Ascending aorta (tissue), 2 donors: Measurements from ENCODE around the gene AHNAK. TPM values are rescaled to one million over a fixed set of nuclear protein-coding genes. Genes with fewer than 3 reads are reported as not detected.

Experiments
- DNase-seq, 2 donors: peaks; one replicate each; pipeline ENCODE4 v3.0.0-alpha.2; 2019; ENCODE audit warnings: low spot score in 2 of 2
- H3K27ac ChIP-seq, 2 donors: fragments of 200-600 bp; sonication (generic); one replicate each; pipeline ENCODE4 v1.5.1; 2016 to 2017; ENCODE audit warnings: mild to moderate bottlenecking in 1 of 2
- H3K27me3 ChIP-seq: fragments of 200-600 bp; sonication (generic); one replicate; pipeline ENCODE4 v1.5.1; 2017
- H3K36me3 ChIP-seq, 2 donors: fragments of 200-600 bp; sonication (generic); one replicate each; pipeline ENCODE4 v1.5.1; 2016
- H3K4me1 ChIP-seq, 2 donors: fragments of 200-600 bp; sonication (generic); one replicate each; pipeline ENCODE4 v1.5.1; 2016 to 2017; ENCODE audit warnings: mild to moderate bottlenecking in 1 of 2
- H3K4me3 ChIP-seq, 2 donors: fragments of 200-600 bp; sonication (generic); one replicate each; pipeline ENCODE4 v1.5.1; 2016 to 2017; ENCODE audit warnings: mild to moderate bottlenecking in 1 of 2
- H3K9me3 ChIP-seq, 2 donors: fragments of 200-600 bp; sonication (generic); one replicate each; pipeline ENCODE4 v1.5.1; 2016
- CTCF ChIP-seq, 3 experiments: fragments of 200-600 bp in 2 of 3; fragments of 450-650 bp in 1 of 3; sonication (generic) in 2 of 3; IDR thresholded peaks; one replicate each; pipeline ENCODE4 v1.5.1; 2016 to 2019; ENCODE audit warnings: antibody characterized with exemption in 3 of 3, mild to moderate bottlenecking in 1 of 3, moderate library complexity in 1 of 3
- intact Hi-C: fragments of 100-400 bp; cut with DNase I; formaldehyde crosslinking; loops from one replicate; pipeline ENCODE4 v1.15.1; 2023
- total RNA-seq: library from RNA; depleted of rRNA; stranded (reverse); fragments of >200 nt; gene quantifications from one replicate; pipeline ENCODE4 v1.1.0, GENCODE V29; 2016

Gene AHNAK
- total RNA-seq, 1 donor from 2014 or later = 718 TPM

GRCh38 chr11:62445314-62445740, 101.3 kb downstream of the AHNAK start:
- Histone ChIP-seq H3K4me1 (peaks cover 5 to 32% of the 10 kb centered on the region in 2 donors), H3K4me3 (peak overlapping the region in 1 of 2 donors; percentile 60), H3K27ac (peak overlapping the region; percentile 88 to 98), H3K9me3 (no peaks in the 10 kb centered on the region), H3K36me3 (no peaks in the 10 kb centered on the region), H3K27me3 (no peaks in the 10 kb centered on the region)
- intact Hi-C loops = loop anchor here (2.0 kb wide), 1 partner anchor 99 kb away; no protein-coding TSS in a partner anchor
- TF ChIP-seq CTCF (IDR thresholded peaks at IDR 0.05) = no peak
- DNase-seq = peak in 1 of 2 donors; percentile 85

DNA sequence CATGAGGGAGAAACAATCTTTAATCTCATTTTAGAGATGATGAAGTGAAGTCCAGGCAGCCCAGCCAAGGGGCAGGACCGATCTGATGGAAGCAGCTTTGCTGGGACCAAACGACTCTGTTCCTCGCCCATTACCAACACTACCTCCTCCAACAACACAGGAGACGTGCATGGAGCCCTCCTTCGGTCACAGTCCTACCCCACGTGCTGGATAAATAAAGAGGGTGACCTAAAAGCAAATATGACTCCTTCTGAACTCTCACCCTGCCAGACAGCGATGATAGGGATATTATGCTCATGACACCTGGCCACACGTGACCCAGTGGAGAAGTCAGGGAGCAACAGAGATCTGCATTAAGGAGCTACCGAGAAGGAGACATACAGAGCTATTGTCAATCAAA, 101.8 kb downstream of the AHNAK start:
- TF ChIP-seq CTCF (IDR thresholded peaks at IDR 0.05) = no peak
- H3K36me3 ChIP-seq = no peaks in the 10 kb centered on the region
- H3K27ac ChIP-seq = peak overlapping the region; percentile 88 to 98
- H3K4me3 ChIP-seq = peak overlapping the region; percentile 48 to 60
- H3K27me3 ChIP-seq = no peaks in the 10 kb centered on the region
- no peaks in the 10 kb centered on the region for H3K9me3 ChIP-seq
- H3K4me1 ChIP-seq = peaks cover 6 to 35% of the 10 kb centered on the region in 2 donors
- DNase-seq = no peak
- intact Hi-C loops = loop anchor here (2.0 to 5.0 kb wide), 2 partner anchors 62 to 100 kb away; no protein-coding TSS in a partner anchor

DNA sequence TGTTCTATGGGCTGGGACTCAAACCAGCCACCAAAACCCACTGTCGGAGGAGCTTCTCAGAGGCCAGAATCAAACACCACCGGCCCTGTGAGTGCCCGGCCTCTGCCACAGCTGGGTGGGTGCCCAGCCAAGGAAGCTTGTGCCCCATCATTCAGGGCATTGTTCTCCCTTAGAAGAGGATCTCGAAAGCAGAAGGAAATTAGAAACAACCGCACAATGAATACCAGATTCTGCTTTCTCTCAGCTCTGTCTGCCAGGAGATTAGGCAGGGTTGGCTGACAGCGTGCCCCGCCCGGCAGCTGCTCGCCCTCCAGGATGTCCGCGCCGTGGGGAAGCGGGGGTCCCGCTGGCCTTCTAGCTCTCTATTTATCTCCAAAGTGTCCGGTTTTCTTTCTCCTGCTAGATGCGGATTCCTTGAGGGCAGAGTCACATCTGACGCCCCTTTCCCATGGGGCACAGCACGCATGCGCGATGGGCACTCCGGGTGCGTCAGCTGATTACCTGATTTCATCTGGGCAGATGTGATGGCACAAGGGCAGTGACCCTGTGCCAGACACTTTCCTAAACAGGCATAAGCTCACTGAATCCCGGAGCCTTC, 102.3 kb downstream of the AHNAK start:
- Histone ChIP-seq H3K9me3 (no peaks in the 10 kb centered on the region), H3K27ac (peak overlapping the region; percentile 88 to 98), H3K36me3 (no peaks in the 10 kb centered on the region), H3K4me3 (peak overlapping the region; percentile 48 to 60), H3K27me3 (no peaks in the 10 kb centered on the region), H3K4me1 (peaks cover 8 to 39% of the 10 kb centered on the region in 2 donors)
- TF ChIP-seq CTCF (IDR thresholded peaks at IDR 0.05) = no peak
- DNase-seq = peak; percentile 44 to 94
- intact Hi-C loops = loop anchor here (2.0 to 5.0 kb wide), 2 partner anchors 63 to 100 kb away; no protein-coding TSS in a partner anchor

GRCh38 chr11:62443390-62444235, 103.0 kb downstream of the AHNAK start:
- no peaks in the 10 kb centered on the region for H3K27me3 ChIP-seq
- H3K36me3 ChIP-seq = no peaks in the 10 kb centered on the region
- DNase-seq = peak in 1 of 2 donors; percentile 84
- no peaks in the 10 kb centered on the region for H3K9me3 ChIP-seq
- H3K4me3 ChIP-seq = peak overlapping the region; percentile 48 to 60
- intact Hi-C loops = loop anchor here (2.0 to 5.0 kb wide), 2 partner anchors 64 to 101 kb away; no protein-coding TSS in a partner anchor
- H3K27ac ChIP-seq = peak overlapping the region; percentile 88 to 98
- H3K4me1 ChIP-seq = peaks cover 8 to 39% of the 10 kb centered on the region in 2 donors
- no peak for TF ChIP-seq CTCF (IDR thresholded peaks at IDR 0.05)

GRCh38 chr11:62439785-62440602, 106.6 kb downstream of the AHNAK start:
- intact Hi-C loops = loop anchor here (5.0 kb wide), 1 partner anchor 67 kb away; no protein-coding TSS in a partner anchor
- Histone ChIP-seq H3K9me3 (no peaks in the 10 kb centered on the region), H3K4me1 (peaks cover 3 to 29% of the 10 kb centered on the region in 2 donors), H3K36me3 (no peaks in the 10 kb centered on the region), H3K27ac (peak overlapping the region; percentile 80 to 89), H3K27me3 (no peaks in the 10 kb centered on the region), H3K4me3 (peak overlapping the region in 1 of 2 donors; percentile 26)
- peak in 1 of 3 experiments; percentile 11 for TF ChIP-seq CTCF (IDR thresholded peaks at IDR 0.05)
- DNase-seq = peak in 1 of 2 donors; percentile 90
